Activated CD8-positive, alpha-beta T cell treated with anti-CD3 and anti-CD28 coated beads, Interleukin-2, amount 10 ng/mL, durations not matched to agents 7 days and 5 days (primary cell): ENCODE measurements around the gene ZC3H7B. TPM values are rescaled to one million over a fixed set of nuclear protein-coding genes. Genes with fewer than 3 reads are reported as not detected.

Experiments used
- ATAC-seq: fragments of 150-1000 bp; cut with Tn5 transposase; one replicate; pipeline ENCODE4 v1.10.0; 2021; ENCODE audit warnings: moderate library complexity
- CTCF ChIA-PET: fragments of 350-600 bp; sonication (Branson Sonifier 250); formaldehyde crosslinking; loops from one replicate; lab custom pipeline; 2021; ENCODE audit warnings: antibody characterized with exemption; lab: Charles Lee
- POLR2A ChIA-PET: fragments of 350-600 bp; sonication (Branson Sonifier 250); formaldehyde crosslinking; loops from one replicate; lab custom pipeline; 2021; ENCODE audit warnings: antibody characterized with exemption; lab: Charles Lee
- DNase-seq: peaks from one replicate; pipeline ENCODE4 v3.0.0-alpha.2; 2020
- H3K27ac Mint-ChIP-seq: one replicate; pipeline ENCODE4 v1.8.0; 2021; ENCODE audit warnings: mild to moderate bottlenecking, mixed read lengths
- H3K27me3 Mint-ChIP-seq: one replicate; pipeline ENCODE4 v1.8.0; 2021; ENCODE audit warnings: low read depth, mixed read lengths
- H3K36me3 Mint-ChIP-seq: one replicate; pipeline ENCODE4 v1.8.0; 2021; ENCODE audit warnings: low read depth, mixed read lengths
- H3K4me1 Mint-ChIP-seq: one replicate; pipeline ENCODE4 v1.8.0; 2021; ENCODE audit warnings: low read depth, mixed read lengths
- H3K4me3 Mint-ChIP-seq: one replicate; pipeline ENCODE4 v1.8.0; 2021; ENCODE audit warnings: mild to moderate bottlenecking, mixed read lengths
- H3K9me3 Mint-ChIP-seq: one replicate; pipeline ENCODE4 v1.8.0; 2022; ENCODE audit warnings: mixed read lengths; ENCODE audit not compliant: insufficient read depth
- total RNA-seq, 2 experiments: library from RNA; stranded (reverse); gene quantifications; one replicate each; pipeline ENCODE4 v1.2.3, GENCODE V29; 2021

Gene ZC3H7B
- total RNA-seq, 2 experiments from 2014 or later: 48.4 to 50.8 TPM

DNA sequence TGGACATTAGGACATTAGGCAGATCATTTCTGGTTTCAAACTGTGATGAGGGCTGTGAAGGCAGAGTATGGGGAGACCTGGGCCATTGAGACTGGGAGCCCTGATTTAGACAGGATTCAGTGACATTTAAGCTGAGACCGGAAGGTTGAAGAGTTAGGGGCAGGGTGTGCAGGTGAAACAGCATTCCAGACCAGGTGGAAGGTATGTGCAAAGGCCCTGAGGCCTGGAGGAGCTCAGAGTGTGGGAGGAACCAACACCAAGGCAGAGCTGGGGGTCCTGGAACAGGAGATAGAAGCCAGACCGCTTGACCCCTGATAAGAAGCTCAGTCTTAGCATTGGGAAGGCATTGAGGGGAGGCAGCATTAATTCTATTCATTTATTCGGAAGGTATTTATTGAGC, 32.5 kb downstream of the ZC3H7B start:
- H3K27ac Mint-ChIP-seq: no peak overlapping the region
- H3K4me3 Mint-ChIP-seq: no peak overlapping the region
- DNase-seq (no peak), ATAC-seq (no peak)
- H3K4me1 Mint-ChIP-seq: peaks cover 10% of the 10 kb centered on the region
- no peaks in the 10 kb centered on the region for H3K27me3 Mint-ChIP-seq
- no peaks in the 10 kb centered on the region for H3K9me3 Mint-ChIP-seq
- CTCF ChIA-PET: no interaction called here
- H3K36me3 Mint-ChIP-seq: peaks cover 35% of the 10 kb centered on the region
- POLR2A ChIA-PET: no interaction called here

DNA sequence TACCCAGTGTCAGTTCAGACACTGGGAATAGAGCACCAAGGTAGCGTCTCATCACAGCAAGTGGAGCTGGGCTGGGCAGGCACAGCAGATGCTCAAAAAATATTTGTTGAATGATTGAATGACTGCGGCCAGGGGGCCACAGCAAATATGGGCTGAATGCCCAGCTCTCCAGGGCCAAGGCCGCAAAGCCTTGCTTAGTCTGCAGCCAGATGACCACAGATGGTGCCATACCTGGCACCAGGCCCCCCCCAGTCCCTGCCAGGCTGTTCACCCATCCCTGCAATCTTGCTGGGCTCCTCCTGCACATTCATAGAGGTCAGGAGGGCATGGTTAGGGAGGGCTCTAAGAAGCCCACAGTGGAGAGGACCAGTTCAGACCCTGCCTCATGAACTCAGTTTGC, 32.9 kb downstream of the ZC3H7B start:
- ChIA-PET CTCF (no interaction called here), POLR2A (no interaction called here)
- Mint-ChIP-seq H3K4me1 (peaks cover 10% of the 10 kb centered on the region), H3K27me3 (no peaks in the 10 kb centered on the region), H3K9me3 (no peaks in the 10 kb centered on the region), H3K36me3 (peaks cover 35% of the 10 kb centered on the region), H3K4me3 (no peak overlapping the region), H3K27ac (no peak overlapping the region)
- no peak for ATAC-seq
- DNase-seq: no peak

DNA sequence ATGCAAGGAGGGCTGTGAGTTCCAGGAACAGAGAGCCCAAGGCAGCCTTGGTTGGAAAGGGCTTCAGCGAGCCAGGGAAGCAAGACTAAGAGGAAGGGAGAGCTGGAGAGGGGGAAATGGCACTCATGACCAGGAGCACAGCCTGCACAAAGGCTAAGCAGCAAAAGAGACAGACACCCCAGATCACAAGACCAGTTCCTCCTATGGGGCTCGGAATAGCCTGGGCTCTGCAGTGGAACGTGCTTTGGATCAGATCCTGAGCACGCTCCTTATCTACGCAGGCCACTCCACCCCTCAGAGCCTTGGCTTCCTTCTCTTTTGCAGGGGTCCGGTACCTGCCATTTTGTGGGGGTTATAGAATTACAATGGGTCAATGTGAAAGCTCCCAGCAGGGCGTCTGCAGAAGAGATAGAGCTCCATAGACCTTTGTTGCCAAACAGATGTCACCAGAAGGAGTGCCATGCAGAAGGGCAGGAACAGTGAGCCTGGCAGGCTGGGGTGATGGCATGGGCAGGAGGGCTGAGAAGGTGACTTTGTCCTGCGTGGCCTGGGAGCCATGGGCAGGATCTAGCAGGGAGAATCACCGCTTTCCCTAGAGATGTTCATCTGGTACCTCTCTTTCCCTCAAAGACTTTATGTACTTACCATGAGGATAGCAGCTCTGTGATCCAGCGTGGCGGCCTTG, 33.8 kb downstream of the ZC3H7B start:
- no peak for DNase-seq

DNA sequence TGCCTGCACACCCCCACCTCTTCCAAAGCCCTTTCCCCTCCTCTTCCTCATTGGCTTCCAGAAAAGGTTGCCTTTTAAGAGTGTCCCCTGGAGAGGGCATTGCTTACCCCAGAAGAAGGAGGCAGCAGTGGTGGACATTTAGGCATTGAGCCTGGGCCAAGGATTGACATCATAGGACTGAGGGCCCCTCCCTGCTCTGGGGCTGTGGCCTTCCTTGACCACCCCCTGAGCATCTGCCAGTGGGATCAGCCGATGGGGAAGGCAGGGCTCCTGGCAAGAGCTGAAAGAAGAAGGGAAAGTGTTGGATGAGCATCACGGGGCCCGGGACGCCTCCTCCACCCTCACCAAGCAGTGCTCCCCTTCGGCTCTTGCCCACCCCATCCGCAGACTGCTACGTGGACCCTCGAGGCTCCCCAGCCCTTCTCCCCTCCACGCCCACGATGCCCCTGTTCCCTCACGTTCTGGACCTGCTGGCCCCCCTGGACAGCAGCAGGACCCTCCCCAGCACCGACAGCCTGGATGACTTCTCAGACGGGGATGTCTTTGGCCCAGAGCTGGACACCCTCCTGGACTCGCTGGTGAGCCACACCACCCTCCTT, 37.4 kb downstream of the ZC3H7B start:
- Mint-ChIP-seq H3K27me3 (no peaks in the 10 kb centered on the region), H3K4me1 (peaks cover 15% of the 10 kb centered on the region), H3K36me3 (peaks cover 16% of the 10 kb centered on the region), H3K4me3 (no peak overlapping the region), H3K27ac (no peak overlapping the region), H3K9me3 (no peaks in the 10 kb centered on the region)
- DNase-seq: no peak
- ChIA-PET CTCF (no interaction called here), POLR2A (no interaction called here)
- ATAC-seq: no peak

More for the DNA sequence above, 33.8 kb downstream of the ZC3H7B start:
- no peak for ATAC-seq
- H3K9me3 Mint-ChIP-seq: no peaks in the 10 kb centered on the region
- H3K4me1 Mint-ChIP-seq: peaks cover 10% of the 10 kb centered on the region
- peak overlapping the region; percentile 35 for H3K27ac Mint-ChIP-seq
- H3K4me3 Mint-ChIP-seq: no peak overlapping the region
- POLR2A ChIA-PET: no interaction called here
- CTCF ChIA-PET: no interaction called here
- H3K27me3 Mint-ChIP-seq: no peaks in the 10 kb centered on the region
- H3K36me3 Mint-ChIP-seq: peaks cover 29% of the 10 kb centered on the region

DNA sequence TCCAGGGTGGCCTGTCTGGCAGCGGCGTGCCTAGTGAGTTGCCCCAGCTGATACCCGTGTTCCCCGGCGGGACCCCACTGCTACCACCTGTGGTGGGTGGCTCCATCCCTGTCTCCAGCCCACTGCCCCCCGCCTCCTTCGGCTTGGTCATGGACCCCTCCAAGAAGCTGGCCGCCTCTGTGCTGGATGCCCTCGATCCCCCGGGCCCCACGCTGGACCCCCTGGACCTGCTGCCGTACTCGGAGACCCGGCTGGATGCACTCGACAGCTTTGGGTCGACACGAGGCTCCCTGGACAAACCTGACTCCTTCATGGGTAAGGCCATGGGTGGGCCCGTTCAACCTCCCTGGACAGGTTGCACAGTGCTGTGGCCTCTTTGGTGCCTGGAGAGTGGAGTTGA, 38.5 kb downstream of the ZC3H7B start:
- H3K4me3 Mint-ChIP-seq: no peak overlapping the region
- H3K4me1 Mint-ChIP-seq: peaks cover 15% of the 10 kb centered on the region
- DNase-seq (no peak), ATAC-seq (no peak)
- H3K9me3 Mint-ChIP-seq: no peaks in the 10 kb centered on the region
- H3K27ac Mint-ChIP-seq: no peak overlapping the region
- CTCF ChIA-PET: no interaction called here
- POLR2A ChIA-PET: no interaction called here
- no peaks in the 10 kb centered on the region for H3K27me3 Mint-ChIP-seq
- peaks cover 18% of the 10 kb centered on the region for H3K36me3 Mint-ChIP-seq

DNA sequence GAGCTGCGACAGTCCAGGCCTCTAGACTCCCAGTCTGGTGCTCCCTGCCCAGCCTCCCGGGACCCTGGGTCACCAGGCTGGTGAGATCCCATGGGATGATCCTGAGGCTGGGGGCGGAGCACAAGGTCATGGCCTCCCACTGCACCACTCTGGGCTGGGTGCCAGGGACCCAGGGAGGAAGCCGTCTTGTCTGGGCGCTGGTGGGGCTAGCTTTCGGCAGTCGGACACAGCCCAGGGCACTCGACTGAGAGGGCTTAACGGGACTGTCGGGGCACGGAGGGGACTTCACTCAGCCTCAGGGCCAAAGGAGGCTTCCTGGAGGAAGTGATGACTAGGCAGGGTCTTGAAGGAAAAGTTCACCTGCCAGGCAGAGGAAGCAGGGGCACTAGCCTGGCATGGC, 39.0 kb downstream of the ZC3H7B start:
- CTCF ChIA-PET: no interaction called here
- no peaks in the 10 kb centered on the region for H3K9me3 Mint-ChIP-seq
- no peak for DNase-seq
- POLR2A ChIA-PET: no interaction called here
- no peak for ATAC-seq
- H3K27ac Mint-ChIP-seq: no peak overlapping the region
- no peak overlapping the region for H3K4me3 Mint-ChIP-seq
- no peaks in the 10 kb centered on the region for H3K27me3 Mint-ChIP-seq
- peaks cover 15% of the 10 kb centered on the region for H3K4me1 Mint-ChIP-seq
- peaks cover 18% of the 10 kb centered on the region for H3K36me3 Mint-ChIP-seq

DNA sequence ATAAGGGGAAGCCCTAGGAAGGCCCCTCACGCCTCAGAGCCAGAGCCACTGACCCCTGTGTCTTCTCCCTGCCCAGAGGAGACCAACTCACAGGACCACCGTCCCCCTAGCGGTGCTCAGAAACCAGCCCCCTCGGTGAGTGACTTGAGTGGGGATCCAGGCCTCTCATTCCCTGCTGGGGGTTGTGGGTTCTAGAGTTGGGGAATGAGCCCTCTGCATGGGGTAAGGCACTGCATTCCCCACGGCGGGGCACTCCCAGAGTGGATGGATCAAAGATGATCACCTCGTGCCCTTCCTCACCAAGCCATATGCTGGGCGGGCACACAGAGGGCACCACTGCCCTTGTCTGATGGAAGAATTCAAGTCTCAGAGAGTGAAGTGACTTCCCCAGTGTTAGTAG, 39.7 kb downstream of the ZC3H7B start:
- H3K4me1 Mint-ChIP-seq: peaks cover 10% of the 10 kb centered on the region
- H3K27ac Mint-ChIP-seq: no peak overlapping the region
- no peaks in the 10 kb centered on the region for H3K27me3 Mint-ChIP-seq
- H3K9me3 Mint-ChIP-seq: no peaks in the 10 kb centered on the region
- peaks cover 13% of the 10 kb centered on the region for H3K36me3 Mint-ChIP-seq
- ChIA-PET CTCF (no interaction called here), POLR2A (no interaction called here)
- DNase-seq (no peak), ATAC-seq (no peak)
- no peak overlapping the region for H3K4me3 Mint-ChIP-seq

DNA sequence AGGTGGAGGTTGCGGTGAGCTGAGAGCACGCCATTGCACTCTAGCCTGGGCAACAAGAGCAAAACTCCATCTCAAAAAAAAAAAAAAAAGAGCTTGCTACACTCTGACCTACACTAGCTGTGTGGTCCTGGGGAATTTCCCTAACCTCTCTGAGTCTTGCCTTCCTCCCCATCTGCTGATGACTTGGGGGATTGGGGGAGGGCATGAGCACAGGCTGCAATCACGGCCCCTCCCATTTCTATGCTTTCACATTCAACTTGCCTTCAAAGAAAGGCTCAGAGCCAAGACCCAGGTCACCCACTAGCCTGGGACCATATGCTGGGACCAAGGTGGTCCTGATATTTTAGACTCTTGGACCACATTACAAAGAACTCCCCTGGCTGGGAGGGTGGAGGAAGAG, 40.7 kb downstream of the ZC3H7B start:
- ChIA-PET CTCF (no interaction called here), POLR2A (no interaction called here)
- no peak overlapping the region for H3K4me3 Mint-ChIP-seq
- DNase-seq: peak; percentile 28
- no peaks in the 10 kb centered on the region for H3K9me3 Mint-ChIP-seq
- peak overlapping the region; percentile 63 for H3K27ac Mint-ChIP-seq
- peaks cover 13% of the 10 kb centered on the region for H3K36me3 Mint-ChIP-seq
- H3K27me3 Mint-ChIP-seq: no peaks in the 10 kb centered on the region
- peaks cover 10% of the 10 kb centered on the region for H3K4me1 Mint-ChIP-seq
- peak; percentile 64 for ATAC-seq

DNA sequence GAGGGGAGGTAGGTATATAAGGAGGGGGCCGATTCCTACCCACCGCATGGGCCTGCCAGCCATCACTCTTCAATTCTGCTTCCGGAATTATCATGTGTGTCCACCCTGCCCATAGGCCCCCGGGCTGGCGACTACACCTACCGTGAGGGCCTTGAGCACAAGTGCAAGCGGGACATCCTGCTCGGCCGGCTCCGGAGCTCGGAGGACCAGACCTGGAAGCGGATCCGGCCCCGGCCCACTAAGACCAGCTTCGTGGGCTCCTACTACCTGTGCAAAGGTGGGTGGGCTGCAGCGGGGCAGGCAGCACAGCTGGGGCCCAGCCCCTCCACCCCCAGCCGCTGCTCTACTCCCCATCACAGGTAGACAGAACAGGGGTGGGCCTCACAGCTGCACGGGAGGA, 42.0 kb downstream of the ZC3H7B start:
- DNase-seq (no peak), ATAC-seq (no peak)
- Mint-ChIP-seq H3K4me3 (no peak overlapping the region), H3K27me3 (no peaks in the 10 kb centered on the region), H3K9me3 (no peaks in the 10 kb centered on the region), H3K27ac (no peak overlapping the region), H3K36me3 (peaks cover 18% of the 10 kb centered on the region), H3K4me1 (peaks cover 5% of the 10 kb centered on the region)
- CTCF ChIA-PET: interaction anchor here (0.9 kb wide), 1 partner anchor 106 kb away, joined by 3 read pairs; no protein-coding TSS in a partner anchor
- POLR2A ChIA-PET: interaction anchor here (0.6 to 0.9 kb wide), 2 partner anchors 16 to 57 kb away, joined by 3 to 4 read pairs; partner anchors contain the start of gene RANGAP1

DNA sequence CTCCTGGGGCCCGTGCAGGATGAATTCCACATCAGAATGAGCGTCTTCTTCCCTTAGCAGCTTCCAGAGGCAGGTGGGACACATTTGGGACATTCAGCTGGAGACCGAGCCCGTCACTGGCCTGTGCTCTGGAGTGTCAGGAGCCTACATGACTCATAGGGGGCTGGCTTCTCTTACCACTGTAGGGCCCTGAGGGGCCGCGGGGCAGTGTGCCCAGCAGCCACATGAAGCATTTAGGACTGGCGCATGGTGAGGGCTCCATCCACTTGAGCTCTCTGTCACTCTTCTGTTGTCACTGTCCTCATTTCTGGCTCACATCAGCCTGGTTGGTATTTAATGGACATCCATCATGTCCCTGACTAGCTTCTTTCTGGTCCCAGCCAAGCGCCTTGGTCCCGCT, 42.4 kb downstream of the ZC3H7B start:
- no peak overlapping the region for H3K4me3 Mint-ChIP-seq
- DNase-seq (no peak), ATAC-seq (no peak)
- ChIA-PET CTCF (interaction anchor here (0.9 kb wide), 1 partner anchor 106 kb away, joined by 3 read pairs; no protein-coding TSS in a partner anchor), POLR2A (interaction anchor here (0.6 to 0.9 kb wide), 2 partner anchors 17 to 58 kb away, joined by 3 to 4 read pairs; partner anchors contain the start of gene RANGAP1)
- no peaks in the 10 kb centered on the region for H3K27me3 Mint-ChIP-seq
- no peak overlapping the region for H3K27ac Mint-ChIP-seq
- peaks cover 5% of the 10 kb centered on the region for H3K4me1 Mint-ChIP-seq
- no peaks in the 10 kb centered on the region for H3K9me3 Mint-ChIP-seq
- H3K36me3 Mint-ChIP-seq: peaks cover 18% of the 10 kb centered on the region

DNA sequence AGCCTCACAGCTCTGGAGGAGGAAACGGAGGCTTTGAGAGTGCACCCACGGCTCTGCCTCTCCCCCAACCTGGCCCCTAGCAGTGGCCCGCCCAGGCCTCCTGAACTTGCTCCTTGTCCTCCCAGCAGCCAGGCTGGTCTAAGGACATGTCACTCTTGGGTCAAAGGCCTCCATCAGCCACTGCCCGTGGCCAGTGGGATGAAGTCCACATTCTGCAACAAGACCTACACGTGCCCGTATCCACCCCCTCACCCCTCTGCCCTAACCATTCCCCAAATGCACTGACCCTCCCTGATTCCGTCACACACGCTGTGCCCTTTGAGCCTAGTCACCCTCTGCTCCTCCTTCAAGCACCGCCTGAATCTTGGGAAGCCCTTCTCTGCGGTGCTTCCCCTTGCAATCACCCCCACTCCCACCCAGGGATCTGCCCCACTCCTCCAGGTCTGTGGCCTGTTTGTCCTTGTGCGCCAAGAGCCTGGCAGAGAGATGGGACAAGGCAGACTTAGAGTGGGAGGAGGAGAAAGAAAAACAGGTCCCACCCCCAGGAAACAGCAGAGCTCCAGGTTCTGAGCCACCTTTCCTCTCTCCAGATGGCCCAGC, 43.0 kb downstream of the ZC3H7B start:
- Mint-ChIP-seq H3K36me3 (peaks cover 22% of the 10 kb centered on the region), H3K27ac (no peak overlapping the region), H3K9me3 (no peaks in the 10 kb centered on the region), H3K4me1 (peaks cover 5% of the 10 kb centered on the region), H3K4me3 (no peak overlapping the region), H3K27me3 (no peaks in the 10 kb centered on the region)
- POLR2A ChIA-PET: interaction anchor here (0.9 kb wide), 1 partner anchor 58 kb away, joined by 3 read pairs; the partner anchor contains the start of gene RANGAP1
- ATAC-seq (no peak), DNase-seq (no peak)
- CTCF ChIA-PET: no interaction called here

DNA sequence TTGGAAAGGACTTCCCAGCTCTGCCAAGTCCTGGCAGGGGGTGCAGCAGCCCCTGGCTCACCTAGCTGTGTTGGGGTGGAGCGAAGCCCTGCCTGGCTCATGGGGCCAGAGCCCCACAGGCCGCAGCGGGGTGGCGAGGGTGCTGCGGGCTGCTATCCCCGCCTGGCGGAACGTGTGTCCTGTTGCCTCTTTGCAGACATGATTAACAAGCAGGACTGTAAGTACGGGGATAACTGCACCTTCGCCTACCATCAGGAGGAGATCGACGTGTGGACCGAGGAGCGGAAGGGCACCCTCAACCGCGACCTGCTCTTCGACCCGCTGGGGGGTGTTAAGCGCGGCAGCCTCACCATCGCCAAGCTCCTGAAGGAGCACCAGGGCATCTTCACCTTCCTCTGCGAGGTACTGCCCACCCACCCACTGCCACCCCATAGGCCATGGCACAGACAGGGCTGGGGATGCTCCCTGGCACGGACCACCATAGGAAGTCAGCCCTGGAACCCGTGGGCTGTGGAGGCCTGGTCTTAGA, 44.5 kb downstream of the ZC3H7B start:
- no peak overlapping the region for H3K27ac Mint-ChIP-seq
- H3K9me3 Mint-ChIP-seq: no peaks in the 10 kb centered on the region
- H3K36me3 Mint-ChIP-seq: peaks cover 29% of the 10 kb centered on the region
- no peak overlapping the region for H3K4me3 Mint-ChIP-seq
- H3K4me1 Mint-ChIP-seq: peaks cover 5% of the 10 kb centered on the region
- CTCF ChIA-PET: no interaction called here
- DNase-seq (no peak), ATAC-seq (no peak)
- POLR2A ChIA-PET: no interaction called here
- no peaks in the 10 kb centered on the region for H3K27me3 Mint-ChIP-seq
